A549 (cell line): ENCODE measurements around the gene DCTN3. TPM values are rescaled to one million over a fixed set of nuclear protein-coding genes. Genes with fewer than 3 reads are reported as not detected.
A peak's percentile ranks its signal among the peaks of the same experiment; 100 is the strongest.

Source experiments
- ATAC-seq, 2 experiments: fragments of 200-7000 bp in 1 of 2; fragments of >200 bp in 1 of 2; cut with Nextera tagmentation in 1 of 2; cut with Tn5 transposase in 1 of 2; 3 replicates each; pipeline versions ENCODE4 v1.8.0 to v1.9.1; 2018 to 2020; ENCODE audit warnings: mild to moderate bottlenecking in 1 of 2, moderate library complexity in 1 of 2
- CTCF ChIA-PET: fragments of 300-600 bp; sonication (Branson Sonifier 250); formaldehyde crosslinking; extraction: SDS; loops from one replicate; lab custom pipeline; 2021; ENCODE audit warnings: antibody characterized with exemption, inconsistent platforms; lab: Yijun Ruan, JAX
- POLR2A ChIA-PET: fragments of 350-600 bp; formaldehyde crosslinking; extraction: SDS; loops from one replicate; lab custom pipeline; 2021; ENCODE audit warnings: antibody characterized with exemption, inconsistent platforms; lab: Yijun Ruan, JAX
- DNase-seq, 2 experiments: peaks; one replicate each; pipeline versions ENCODE4 v3.0.0 to v3.0.0-alpha.2; 2011 to 2016; ENCODE audit warnings: low read depth in 1 of 2, low spot score in 1 of 2
- FAIRE-seq: peaks from 2 replicates; lab custom pipeline; 2011; peaks lifted over from hg19 to GRCh38; lab: Jason Lieb, UNC
- H3K27ac ChIP-seq, 2 experiments: fragments of >200 bp; sonication (Bioruptor Twin); formaldehyde crosslinking; 3 replicates each; pipeline ENCODE4 v1.5.1; 2016 to 2017
- H3K4me1 ChIP-seq: fragments of >200 bp; sonication (Bioruptor Twin); formaldehyde crosslinking; 3 replicates; pipeline ENCODE4 v1.6.1; 2016
- H3K4me2 ChIP-seq: fragments of >200 bp; sonication (Bioruptor Twin); formaldehyde crosslinking; 3 replicates; pipeline ENCODE4 v1.6.1; 2016
- H3K4me3 ChIP-seq: fragments of >200 bp; sonication (Bioruptor Twin); formaldehyde crosslinking; 3 replicates; pipeline ENCODE4 v1.5.1; 2016
- H3K9me3 ChIP-seq: fragments of >200 bp; sonication (Bioruptor Twin); formaldehyde crosslinking; 3 replicates; pipeline ENCODE4 v1.6.1; 2016
- CEBPB ChIP-seq, 2 experiments: fragments of >200 bp in 1 of 2; sonication (Bioruptor Twin) in 1 of 2; formaldehyde crosslinking in 1 of 2; IDR thresholded peaks; 2 replicates each; pipeline ENCODE4 v1.6.1; 2012 to 2016
- EHMT2 ChIP-seq: fragments of 200-600 bp; sonication (generic); IDR thresholded peaks from 2 replicates; pipeline ENCODE4 v1.6.1; 2016; ENCODE audit warnings: antibody characterized with exemption, low read depth, mild to moderate bottlenecking, moderate library complexity
- ESRRA ChIP-seq: fragments of 150-350 bp; IDR thresholded peaks from 2 replicates; pipeline ENCODE4 v1.6.1; 2014; ENCODE audit warnings: mild to moderate bottlenecking, low read length, borderline replicate concordance
- FOSB ChIP-seq: fragments of 250-450 bp; sonication (Bioruptor Pico); IDR thresholded peaks from 2 replicates; pipeline ENCODE4 v1.5.0; 2020; ENCODE audit warnings: mild to moderate bottlenecking, moderate library complexity
- FOXS1 ChIP-seq: fragments of 250-450 bp; sonication (Bioruptor Pico); IDR thresholded peaks from 2 replicates; pipeline ENCODE4 v1.5.0; 2020; ENCODE audit warnings: mild to moderate bottlenecking, moderate library complexity
- GATA3 ChIP-seq: IDR thresholded peaks from 2 replicates; pipeline ENCODE4 v1.6.1; 2012; ENCODE audit warnings: borderline replicate concordance
- JUNB ChIP-seq: fragments of >200 bp; sonication (Bioruptor Twin); formaldehyde crosslinking; IDR thresholded peaks from 2 replicates; pipeline ENCODE4 v1.6.1; 2016
- KDM5A ChIP-seq: fragments of 200-600 bp; sonication (generic); IDR thresholded peaks from 2 replicates; pipeline ENCODE4 v1.6.1; 2016; ENCODE audit warnings: antibody characterized with exemption, mild to moderate bottlenecking
- NPAS2 ChIP-seq: fragments of 250-450 bp; sonication (Bioruptor Pico); IDR thresholded peaks from 2 replicates; pipeline ENCODE4 v1.8.0; 2022; ENCODE audit warnings: mild to moderate bottlenecking, moderate library complexity, borderline replicate concordance
- PHF8 ChIP-seq: fragments of 200-600 bp; sonication (generic); IDR thresholded peaks from 2 replicates; pipeline ENCODE4 v1.6.1; 2016; ENCODE audit warnings: low read depth, mild to moderate bottlenecking, antibody characterized with exemption, moderate library complexity, borderline replicate concordance
- POLR2A ChIP-seq: IDR thresholded peaks from 2 replicates; pipeline ENCODE4 v1.6.1; 2012; ENCODE audit warnings: mild to moderate bottlenecking, low read length
- RCOR1 ChIP-seq: fragments of 150-350 bp; IDR thresholded peaks from 2 replicates; pipeline ENCODE4 v1.6.1; 2014; ENCODE audit warnings: antibody characterized with exemption, low read length, low read depth
- RFX5 ChIP-seq: fragments of 450-650 bp; IDR thresholded peaks from 2 replicates; pipeline ENCODE4 v1.7.1; 2014; ENCODE audit warnings: antibody characterized with exemption, mild to moderate bottlenecking, moderate library complexity
- TFCP2L1 ChIP-seq: fragments of 250-450 bp; sonication (Bioruptor Pico); IDR thresholded peaks from 2 replicates; pipeline ENCODE4 v1.5.0; 2021; ENCODE audit warnings: mild to moderate bottlenecking
- ZNF302 ChIP-seq: fragments of 250-450 bp; sonication (Bioruptor Pico); IDR thresholded peaks from 2 replicates; pipeline ENCODE4 v1.9.0; 2021; ENCODE audit warnings: inconsistent platforms, mild to moderate bottlenecking, moderate library complexity
- ZSCAN20 ChIP-seq: fragments of 250-450 bp; sonication (Bioruptor Pico); IDR thresholded peaks from 2 replicates; pipeline ENCODE4 v1.8.0; 2022; ENCODE audit warnings: mild to moderate bottlenecking, moderate library complexity
- WGBS: methylation state at CpG from one replicate; pipeline ENCODE4 v1.1.6; 2017; ENCODE audit errors: missing lambda C conversion rate; 5-methylcytosine and 5-hydroxymethylcytosine counted together
- polyA plus RNA-seq, 4 experiments: library from polyadenylated mRNA; depleted of rRNA in 3 of 4; stranded (reverse); fragments of >200 nt; fragmentation: RNase III in 1 of 4; extraction: RNeasy Plus Mini Kit Qiagen cat#74134 plus additional on column Dnase treatment in 1 of 4; gene quantifications; 2 replicates in 3 of 4; 3 replicates in 1 of 4; pipeline ENCODE4 v1.2.3, GENCODE V29; 2011 to 2017
- TF ChIP-seq, protein P1 (sequence below): fragments of 250-450 bp; sonication (Bioruptor Pico); IDR thresholded peaks from 2 replicates; pipeline ENCODE4 v1.5.0; 2020; ENCODE audit warnings: low read depth, mild to moderate bottlenecking, moderate library complexity
- TF ChIP-seq, protein P2 (sequence below): IDR thresholded peaks from 2 replicates; pipeline ENCODE4 v1.6.1; 2012; ENCODE audit warnings: low read depth, borderline replicate concordance
- TF ChIP-seq, protein P3 (sequence below): fragments of >200 bp; sonication (Bioruptor Twin); formaldehyde crosslinking; IDR thresholded peaks from 3 replicates; pipeline ENCODE4 v1.5.1; 2016

The DCTN3 gene
- polyA plus RNA-seq, 2 of the 4 experiments (the other 2 are of a cell fraction), result 74.3 to 92.9 TPM

DNA sequence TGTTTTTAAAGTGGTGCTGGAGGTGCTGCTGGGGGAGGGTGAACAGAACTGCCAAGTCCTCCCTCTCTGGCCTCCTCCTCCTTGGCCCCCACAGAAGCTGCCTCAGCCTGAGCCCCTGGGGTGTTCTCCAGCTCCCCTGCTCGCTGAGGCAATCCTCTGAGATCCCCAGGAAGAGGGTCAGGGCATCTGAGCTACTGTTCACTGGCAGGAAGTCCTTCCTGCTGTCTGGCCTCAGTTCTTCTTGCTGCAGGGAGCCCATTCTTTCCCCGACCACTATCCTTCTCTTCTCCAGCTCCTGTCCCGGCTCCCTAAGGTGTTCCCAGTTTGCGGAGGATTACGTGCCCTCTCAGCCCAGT, 40.5 kb downstream of the DCTN3 start:
- FAIRE-seq, result no peak
- H3K4me1 ChIP-seq, result no peaks in the 10 kb centered on the region
- WGBS, result 66% methylated on average over 5 of the region's 5 CpGs

GRCh38 chr9:34579104-34579807, 41.0 kb downstream of the DCTN3 start:
- POLR2A ChIA-PET, result no interaction called here
- no peak overlapping the region for H3K4me2 ChIP-seq
- TF ChIP-seq, protein P1, sequence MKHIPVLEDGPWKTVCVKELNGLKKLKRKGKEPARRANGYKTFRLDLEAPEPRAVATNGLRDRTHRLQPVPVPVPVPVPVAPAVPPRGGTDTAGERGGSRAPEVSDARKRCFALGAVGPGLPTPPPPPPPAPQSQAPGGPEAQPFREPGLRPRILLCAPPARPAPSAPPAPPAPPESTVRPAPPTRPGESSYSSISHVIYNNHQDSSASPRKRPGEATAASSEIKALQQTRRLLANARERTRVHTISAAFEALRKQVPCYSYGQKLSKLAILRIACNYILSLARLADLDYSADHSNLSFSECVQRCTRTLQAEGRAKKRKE, result no peak
- TF ChIP-seq, protein P2, sequence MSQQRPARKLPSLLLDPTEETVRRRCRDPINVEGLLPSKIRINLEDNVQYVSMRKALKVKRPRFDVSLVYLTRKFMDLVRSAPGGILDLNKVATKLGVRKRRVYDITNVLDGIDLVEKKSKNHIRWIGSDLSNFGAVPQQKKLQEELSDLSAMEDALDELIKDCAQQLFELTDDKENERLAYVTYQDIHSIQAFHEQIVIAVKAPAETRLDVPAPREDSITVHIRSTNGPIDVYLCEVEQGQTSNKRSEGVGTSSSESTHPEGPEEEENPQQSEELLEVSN, result no peak
- TF ChIP-seq KDM5A (no peak), ZSCAN20 (CRISPR knock-in tag) (no peak), FOXS1 (no peak), TFCP2L1 (no peak), POLR2A (no peak), PHF8 (no peak), RFX5 (no peak), JUNB (no peak), CEBPB (IDR thresholded peaks at IDR 0.05) (no peak)
- TF ChIP-seq, all 56 proteins: peak for 0
- H3K9me3 ChIP-seq, result no peaks in the 10 kb centered on the region
- CTCF ChIA-PET, result interaction anchor here (0.8 to 17.1 kb wide), 10 partner anchors 10 to 175 kb away, joined by 3 to 168 read pairs (median 6); no protein-coding TSS in a partner anchor
- ATAC-seq (peak in 1 of 2 experiments; percentile 10; a peak in 1 of 6 replicates), FAIRE-seq (no peak), DNase-seq (no peak)
- no peak overlapping the region for H3K27ac ChIP-seq
- WGBS, result 61% methylated on average over 17 of the region's 17 CpGs
- no peak overlapping the region for H3K4me3 ChIP-seq
- H3K4me1 ChIP-seq, result no peaks in the 10 kb centered on the region

More for the DNA sequence above, 40.5 kb downstream of the DCTN3 start:
- ATAC-seq (no peak), DNase-seq (no peak)
- Histone ChIP-seq H3K27ac (no peak overlapping the region), H3K4me2 (no peak overlapping the region), H3K9me3 (no peaks in the 10 kb centered on the region), H3K4me3 (no peak overlapping the region)
- TF ChIP-seq ESRRA (no peak), ZNF302 (CRISPR knock-in tag) (no peak), NPAS2 (CRISPR knock-in tag) (no peak), RCOR1 (no peak), GATA3 (no peak), EHMT2 (no peak), FOSB (no peak)
- TF ChIP-seq, protein P3, sequence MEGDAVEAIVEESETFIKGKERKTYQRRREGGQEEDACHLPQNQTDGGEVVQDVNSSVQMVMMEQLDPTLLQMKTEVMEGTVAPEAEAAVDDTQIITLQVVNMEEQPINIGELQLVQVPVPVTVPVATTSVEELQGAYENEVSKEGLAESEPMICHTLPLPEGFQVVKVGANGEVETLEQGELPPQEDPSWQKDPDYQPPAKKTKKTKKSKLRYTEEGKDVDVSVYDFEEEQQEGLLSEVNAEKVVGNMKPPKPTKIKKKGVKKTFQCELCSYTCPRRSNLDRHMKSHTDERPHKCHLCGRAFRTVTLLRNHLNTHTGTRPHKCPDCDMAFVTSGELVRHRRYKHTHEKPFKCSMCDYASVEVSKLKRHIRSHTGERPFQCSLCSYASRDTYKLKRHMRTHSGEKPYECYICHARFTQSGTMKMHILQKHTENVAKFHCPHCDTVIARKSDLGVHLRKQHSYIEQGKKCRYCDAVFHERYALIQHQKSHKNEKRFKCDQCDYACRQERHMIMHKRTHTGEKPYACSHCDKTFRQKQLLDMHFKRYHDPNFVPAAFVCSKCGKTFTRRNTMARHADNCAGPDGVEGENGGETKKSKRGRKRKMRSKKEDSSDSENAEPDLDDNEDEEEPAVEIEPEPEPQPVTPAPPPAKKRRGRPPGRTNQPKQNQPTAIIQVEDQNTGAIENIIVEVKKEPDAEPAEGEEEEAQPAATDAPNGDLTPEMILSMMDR, result no peak
- TF ChIP-seq, protein P2, result no peak
- CTCF ChIA-PET, result interaction anchor here (0.8 to 17.1 kb wide), 11 partner anchors 11 to 176 kb away, joined by 3 to 168 read pairs (median 5); no protein-coding TSS in a partner anchor
- POLR2A ChIA-PET, result no interaction called here
